HUES6 (cell line): ENCODE data around the gene BHMT2.
A peak's percentile ranks its signal among the peaks of the same experiment; 100 is the strongest.

Experiments
- H3K27ac ChIP-seq: 2 replicates; pipeline ENCODE4 v1.7.0; 2013; ENCODE audit warnings: low read depth, mild to moderate bottlenecking, low read length, inconsistent platforms
- H3K27me3 ChIP-seq: 2 replicates; pipeline ENCODE4 v1.6.1; 2013; ENCODE audit warnings: low read length; ENCODE audit not compliant: control insufficient read depth, insufficient read depth
- H3K36me3 ChIP-seq: 2 replicates; pipeline ENCODE4 v1.6.1; 2013; ENCODE audit warnings: low read length; ENCODE audit not compliant: control insufficient read depth, insufficient read depth
- H3K4me1 ChIP-seq: 2 replicates; pipeline ENCODE4 v1.6.1; 2013; ENCODE audit warnings: low read length; ENCODE audit not compliant: control insufficient read depth, insufficient read depth
- H3K4me3 ChIP-seq: 2 replicates; pipeline ENCODE4 v1.5.1; 2013; ENCODE audit warnings: low read depth, low read length
- H3K9ac ChIP-seq: one replicate; pipeline ENCODE4 v1.6.1; 2013; ENCODE audit warnings: mild to moderate bottlenecking, low read length
- H3K9me3 ChIP-seq: 2 replicates; pipeline ENCODE4 v1.6.1; 2013; ENCODE audit warnings: low read depth, low read length; ENCODE audit not compliant: control insufficient read depth, insufficient read depth

The BHMT2 gene

GRCh38 chr5:79122973-79123372 lies 53.4 kb downstream of the BHMT2 start:
- Histone ChIP-seq H3K27me3 (no peaks in the 10 kb centered on the region; the same call in 1 of the 2 replicates), H3K27ac (no peak overlapping the region), H3K36me3 (no peaks in the 10 kb centered on the region), H3K9ac (no peak overlapping the region), H3K4me1 (no peaks in the 10 kb centered on the region), H3K4me3 (no peak overlapping the region), H3K9me3 (no peaks in the 10 kb centered on the region; the same call in 1 of the 2 replicates)

GRCh38 chr5:79124607-79125006 lies 55.0 kb downstream of the BHMT2 start:
- no peaks in the 10 kb centered on the region for H3K27me3 ChIP-seq

GRCh38 chr5:79130781-79131180 lies 61.2 kb downstream of the BHMT2 start:
- H3K36me3 ChIP-seq: no peaks in the 10 kb centered on the region
- H3K4me3 ChIP-seq: no peak overlapping the region
- H3K27ac ChIP-seq: no peak overlapping the region

More at GRCh38 chr5:79124607-79125006, 55.0 kb downstream of the BHMT2 start:
- H3K27ac ChIP-seq: no peak overlapping the region
- no peak overlapping the region for H3K4me3 ChIP-seq
- no peak overlapping the region for H3K9ac ChIP-seq
- H3K4me1 ChIP-seq: no peaks in the 10 kb centered on the region
- no peaks in the 10 kb centered on the region for H3K36me3 ChIP-seq
- no peaks in the 10 kb centered on the region; the same call in 1 of the 2 replicates for H3K9me3 ChIP-seq

GRCh38 chr5:79133121-79133656 lies 63.6 kb downstream of the BHMT2 start:
- H3K27ac ChIP-seq: no peak overlapping the region

More at GRCh38 chr5:79130781-79131180, 61.2 kb downstream of the BHMT2 start:
- Histone ChIP-seq H3K27me3 (no peaks in the 10 kb centered on the region), H3K9ac (no peak overlapping the region), H3K4me1 (peaks cover 17% of the 10 kb centered on the region), H3K9me3 (no peaks in the 10 kb centered on the region)

GRCh38 chr5:79133657-79134451 lies 64.3 kb downstream of the BHMT2 start:
- Histone ChIP-seq H3K27ac (no peak overlapping the region), H3K36me3 (no peaks in the 10 kb centered on the region), H3K9me3 (no peaks in the 10 kb centered on the region), H3K4me1 (peaks cover 17% of the 10 kb centered on the region), H3K9ac (peak overlapping the region; percentile 69), H3K4me3 (peak overlapping the region; percentile 56), H3K27me3 (no peaks in the 10 kb centered on the region)

More at GRCh38 chr5:79133121-79133656, 63.6 kb downstream of the BHMT2 start:
- Histone ChIP-seq H3K9me3 (no peaks in the 10 kb centered on the region), H3K36me3 (no peaks in the 10 kb centered on the region), H3K4me3 (peak overlapping the region; percentile 56), H3K4me1 (peaks cover 17% of the 10 kb centered on the region), H3K27me3 (no peaks in the 10 kb centered on the region), H3K9ac (no peak overlapping the region)

- H3K36me3 ChIP-seq: no peaks in the 10 kb centered on the region
- H3K4me1 ChIP-seq: peaks cover 15% of the 10 kb centered on the region
- H3K27me3 ChIP-seq: no peaks in the 10 kb centered on the region
- no peak overlapping the region for H3K9ac ChIP-seq
- peaks cover 10% of the 10 kb centered on the region for H3K9me3 ChIP-seq
- H3K27ac ChIP-seq: no peak overlapping the region
- H3K4me3 ChIP-seq: no peak overlapping the region
These were observed 66.4 kb downstream of the BHMT2 start for GRCh38 chr5:79135790-79136553.

- Histone ChIP-seq H3K27me3 (no peaks in the 10 kb centered on the region), H3K9ac (no peak overlapping the region), H3K9me3 (peaks cover 13% of the 10 kb centered on the region), H3K36me3 (no peaks in the 10 kb centered on the region), H3K4me3 (no peak overlapping the region), H3K27ac (no peak overlapping the region), H3K4me1 (peaks cover 11% of the 10 kb centered on the region)
These were observed 67.1 kb downstream of the BHMT2 start for GRCh38 chr5:79136618-79137017.
